Stomach (tissue), 9 donors: Measurements from ENCODE around the gene LFNG. TPM values are rescaled to one million over a fixed set of nuclear protein-coding genes. Genes with fewer than 3 reads are reported as not detected.
A peak's percentile ranks its signal among the peaks of the same experiment; 100 is the strongest.

ENCODE experiments used
- DNase-seq, 2 donors: peaks; one replicate each; pipeline versions ENCODE4 v3.0.0 to v3.0.0-alpha.2; 2013 to 2019
- H3K27ac ChIP-seq, 5 donors: fragments of 200-600 bp in 4 of 5; sonication (generic) in 4 of 5; one replicate each; pipeline ENCODE4 v1.5.1; 2013 to 2019; ENCODE audit warnings: mild to moderate bottlenecking in 1 of 5, moderate library complexity in 1 of 5
- H3K27me3 ChIP-seq, 3 donors: fragments of 200-600 bp; sonication (generic); one replicate each; pipeline ENCODE4 v1.5.1; 2017 to 2019; ENCODE audit warnings: mixed run types in 1 of 3
- H3K36me3 ChIP-seq, 4 donors: fragments of 200-600 bp; sonication (generic); 1 replicate in 3 of 4; 2 replicates in 1 of 4; pipeline ENCODE4 v1.5.1; 2016 to 2019
- H3K4me1 ChIP-seq, 4 donors: fragments of 200-600 bp; sonication (generic); one replicate each; pipeline ENCODE4 v1.5.1; 2016 to 2019
- H3K4me3 ChIP-seq, 4 donors: fragments of 200-600 bp; sonication (generic) in 3 of 4; one replicate each; pipeline ENCODE4 v1.5.1; 2016 to 2019; ENCODE audit warnings: mild to moderate bottlenecking in 1 of 4
- H3K9me3 ChIP-seq, 4 donors: fragments of 200-600 bp; sonication (generic); one replicate each; pipeline ENCODE4 v1.5.1; 2016 to 2019
- EP300 ChIP-seq: sonication (generic); formaldehyde crosslinking; IDR thresholded peaks from one replicate; pipeline ENCODE4 v1.6.1; 2017; ENCODE audit warnings: antibody characterized with exemption
- POLR2A ChIP-seq, 4 donors: fragments of 450-650 bp; IDR thresholded peaks; one replicate each; pipeline ENCODE4 v1.6.1; 2016; ENCODE audit warnings: antibody characterized with exemption in 4 of 4, control low read depth in 2 of 4, mild to moderate bottlenecking in 1 of 4, moderate library complexity in 1 of 4
- POLR2AphosphoS5 ChIP-seq, 3 donors: sonication (generic); formaldehyde crosslinking; IDR thresholded peaks; one replicate each; pipeline ENCODE4 v1.6.1; 2016; ENCODE audit warnings: antibody characterized with exemption in 3 of 3
- WGBS, 5 donors: extraction: QIAGEN DNeasy Blood & Tissue Kit in 3 of 5; methylation state at CpG; one replicate each; pipeline versions ENCODE4 v1.1.5 to v1.1.7; 2013 to 2018; 5-methylcytosine and 5-hydroxymethylcytosine counted together
- intact Hi-C: fragments of 100-400 bp; cut with DNase I; formaldehyde crosslinking; loops from one replicate; pipeline ENCODE4 v1.15.1; 2023; ENCODE audit warnings: low total_unique reads
- polyA plus RNA-seq, 3 donors: library from polyadenylated mRNA; stranded (reverse); fragments of 200-250 nt; gene quantifications; one replicate each; pipeline ENCODE4 v1.2.3, GENCODE V29; 2013
- total RNA-seq, 5 donors: library from RNA; depleted of rRNA; stranded (reverse); fragments of >200 nt; gene quantifications; one replicate each; pipeline versions ENCODE4 v1.1.0 to v1.2.3, GENCODE V29; 2014 to 2016
- TF ChIP-seq, protein P1 (sequence below), 7 experiments: fragments of 450-650 bp in 4 of 7; fragments of 200-600 bp in 3 of 7; sonication (generic) in 3 of 7; IDR thresholded peaks; one replicate each; pipeline ENCODE4 v1.5.1; 2016 to 2019; ENCODE audit warnings: antibody characterized with exemption in 7 of 7, control low read depth in 2 of 7, mild to moderate bottlenecking in 1 of 7
- donor health status: healthy with polysubstance abuse.
- donor health status: Bipolar disorder and iron deficiency.
- donor health status: healthy.

The LFNG gene
- total and polyA plus RNA-seq, 8 donors: 8.0 to 103 (median 17.4) TPM

DNA sequence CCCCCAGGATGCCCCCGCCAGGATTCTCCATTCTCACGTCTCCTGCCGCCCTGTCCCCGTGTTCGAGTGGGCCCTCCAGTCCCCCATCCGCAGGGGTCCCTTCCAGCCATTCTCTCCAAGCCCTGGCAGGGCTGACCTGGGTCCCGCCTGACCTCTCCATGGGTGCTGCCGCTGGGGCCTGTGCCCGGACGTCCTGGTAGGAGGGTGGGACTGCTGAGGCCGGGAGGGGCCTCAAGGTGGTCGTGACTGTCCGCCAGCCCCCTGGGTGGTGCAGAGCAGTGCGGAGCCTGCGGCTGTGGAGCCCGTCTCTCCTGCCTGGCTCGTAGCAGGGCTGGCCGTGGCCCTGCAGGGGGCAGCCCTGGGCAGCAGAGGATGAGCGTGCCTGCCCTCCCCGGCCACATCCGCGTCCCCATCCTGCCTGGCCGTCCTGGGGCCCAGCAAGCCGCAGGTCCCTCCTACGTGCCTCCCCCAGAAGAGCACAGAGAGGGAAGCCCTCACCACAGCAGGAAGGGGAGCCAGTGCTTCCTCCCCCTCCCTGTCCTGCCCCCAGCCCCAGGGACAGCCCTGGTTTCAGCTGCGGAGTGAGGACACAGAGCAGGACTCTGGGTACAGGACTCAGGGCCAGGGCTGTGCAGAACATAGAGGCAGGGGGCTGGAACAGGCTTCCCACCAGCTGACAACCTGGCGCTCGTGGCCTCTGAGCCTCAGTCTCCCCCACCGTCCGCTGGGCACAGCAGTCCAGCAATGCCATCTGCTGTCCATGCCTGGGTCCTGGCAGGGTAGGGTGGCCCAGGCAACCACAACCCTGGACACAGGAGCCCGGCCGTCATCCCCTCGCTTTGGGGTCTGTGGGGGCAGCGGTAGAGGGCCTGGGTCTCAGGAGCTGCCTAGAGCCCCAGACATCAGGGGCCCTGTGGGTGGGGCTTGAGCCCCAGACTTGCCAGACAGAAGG lies 41.9 kb upstream of the LFNG start:
- Histone ChIP-seq H3K27ac (peak overlapping the region; percentile 51 to 69 (median 58)), H3K9me3 (peaks cover 0 to 4% (median 3%) of the 10 kb centered on the region in 4 donors), H3K4me1 (peaks cover 17 to 38% (median 29%) of the 10 kb centered on the region in 4 donors), H3K4me3 (peak overlapping the region in 1 of 4 donors; percentile 6), H3K36me3 (no peaks in the 10 kb centered on the region), H3K27me3 (peaks cover 0 to 72% (median 0%) of the 10 kb centered on the region in 3 donors)
- no peak for TF ChIP-seq EP300
- TF ChIP-seq, protein P1, sequence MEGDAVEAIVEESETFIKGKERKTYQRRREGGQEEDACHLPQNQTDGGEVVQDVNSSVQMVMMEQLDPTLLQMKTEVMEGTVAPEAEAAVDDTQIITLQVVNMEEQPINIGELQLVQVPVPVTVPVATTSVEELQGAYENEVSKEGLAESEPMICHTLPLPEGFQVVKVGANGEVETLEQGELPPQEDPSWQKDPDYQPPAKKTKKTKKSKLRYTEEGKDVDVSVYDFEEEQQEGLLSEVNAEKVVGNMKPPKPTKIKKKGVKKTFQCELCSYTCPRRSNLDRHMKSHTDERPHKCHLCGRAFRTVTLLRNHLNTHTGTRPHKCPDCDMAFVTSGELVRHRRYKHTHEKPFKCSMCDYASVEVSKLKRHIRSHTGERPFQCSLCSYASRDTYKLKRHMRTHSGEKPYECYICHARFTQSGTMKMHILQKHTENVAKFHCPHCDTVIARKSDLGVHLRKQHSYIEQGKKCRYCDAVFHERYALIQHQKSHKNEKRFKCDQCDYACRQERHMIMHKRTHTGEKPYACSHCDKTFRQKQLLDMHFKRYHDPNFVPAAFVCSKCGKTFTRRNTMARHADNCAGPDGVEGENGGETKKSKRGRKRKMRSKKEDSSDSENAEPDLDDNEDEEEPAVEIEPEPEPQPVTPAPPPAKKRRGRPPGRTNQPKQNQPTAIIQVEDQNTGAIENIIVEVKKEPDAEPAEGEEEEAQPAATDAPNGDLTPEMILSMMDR (IDR thresholded peaks at IDR 0.05): peak in 5 of 7 experiments; percentile 60 to 82 (median 64)
- TF ChIP-seq POLR2AphosphoS5 (IDR thresholded peaks at IDR 0.05): peak in 1 of 3 donors; percentile 54
- 5 to 45% (median 20%) methylated on average over 6 to 34 of the region's 34 CpGs for WGBS, 5 donors
- intact Hi-C loops: loop anchor here (10.0 kb wide), 1 partner anchor 207 kb away; the partner anchor contains the start of gene AMZ1
- DNase-seq: peak; percentile 77 to 89

DNA sequence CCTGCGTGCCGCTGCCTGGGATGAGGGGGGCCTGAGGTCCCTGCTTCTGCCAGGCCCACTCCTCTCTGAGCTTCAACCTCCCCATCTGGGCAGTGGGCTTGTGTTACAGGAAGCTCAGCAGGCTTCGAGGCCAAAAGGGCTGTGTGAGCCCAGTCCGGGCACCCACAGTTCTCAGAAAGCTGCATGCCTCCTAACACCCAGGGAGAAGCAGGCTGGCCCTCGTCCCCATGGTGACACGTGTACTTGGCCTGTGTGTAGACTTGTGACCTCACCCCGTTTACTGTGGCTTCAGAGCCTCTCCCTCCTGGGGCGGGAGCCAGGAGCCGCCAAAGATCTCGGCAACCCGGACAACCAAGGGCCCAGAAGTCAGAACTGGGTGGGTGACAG lies 41.2 kb upstream of the LFNG start:
- Histone ChIP-seq H3K27me3 (peaks cover 0 to 76% (median 0%) of the 10 kb centered on the region in 3 donors), H3K4me1 (peaks cover 17 to 38% (median 29%) of the 10 kb centered on the region in 4 donors), H3K9me3 (peaks cover 0 to 10% (median 9%) of the 10 kb centered on the region in 4 donors), H3K27ac (peak overlapping the region; percentile 51 to 69 (median 58)), H3K4me3 (peak overlapping the region in 2 of 4 donors; percentile 1 to 3), H3K36me3 (no peaks in the 10 kb centered on the region)
- intact Hi-C loops: loop anchor here (10.0 kb wide), 1 partner anchor 206 kb away; the partner anchor contains the start of gene AMZ1
- DNase-seq: peak; percentile 88 to 91
- WGBS, 5 donors: 23 to 39% (median 28%) methylated on average over 7 to 11 of the region's 11 CpGs
- TF ChIP-seq EP300 (no peak), POLR2AphosphoS5 (IDR thresholded peaks at IDR 0.05) (peak in 2 of 3 donors; percentile 24 to 30)

DNA sequence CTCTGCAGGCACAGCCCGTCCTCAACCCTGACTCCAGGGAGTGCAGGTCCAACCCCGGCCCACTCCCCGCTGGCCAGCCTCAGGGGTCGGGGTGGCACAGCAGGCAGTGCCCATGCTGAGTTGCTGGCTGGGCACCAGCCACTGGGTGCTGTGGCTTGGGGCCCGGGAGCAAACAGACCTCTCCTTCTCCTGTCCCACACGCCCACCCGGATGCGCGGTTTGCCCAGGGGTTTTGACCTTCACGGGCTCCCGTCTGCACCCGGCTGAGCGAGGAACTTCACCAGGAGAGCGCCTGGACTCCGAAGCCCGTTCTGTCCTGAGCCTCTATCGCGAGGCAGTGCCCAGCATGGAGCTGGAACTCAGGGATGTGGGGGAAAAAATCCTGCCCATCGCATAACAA lies 40.8 kb upstream of the LFNG start:
- H3K4me1 ChIP-seq: peaks cover 17 to 38% (median 29%) of the 10 kb centered on the region in 4 donors
- H3K27ac ChIP-seq: peak overlapping the region; percentile 51 to 69 (median 58)
- intact Hi-C loops: loop anchor here (10.0 kb wide), 1 partner anchor 206 kb away; the partner anchor contains the start of gene AMZ1
- H3K36me3 ChIP-seq: no peaks in the 10 kb centered on the region
- WGBS, 5 donors: 37 to 65% (median 53%) methylated on average over 7 to 19 of the region's 19 CpGs
- TF ChIP-seq POLR2AphosphoS5 (IDR thresholded peaks at IDR 0.05): no peak
- TF ChIP-seq POLR2A (IDR thresholded peaks at IDR 0.05): no peak
- TF ChIP-seq EP300: no peak
- TF ChIP-seq, protein P1 (IDR thresholded peaks at IDR 0.05): no peak
- H3K27me3 ChIP-seq: peaks cover 0 to 78% (median 0%) of the 10 kb centered on the region in 3 donors
- peaks cover 0 to 12% (median 10%) of the 10 kb centered on the region in 4 donors for H3K9me3 ChIP-seq
- peak in 1 of 2 donors; percentile 68 for DNase-seq
- H3K4me3 ChIP-seq: peak overlapping the region in 2 of 4 donors; percentile 1 to 3

DNA sequence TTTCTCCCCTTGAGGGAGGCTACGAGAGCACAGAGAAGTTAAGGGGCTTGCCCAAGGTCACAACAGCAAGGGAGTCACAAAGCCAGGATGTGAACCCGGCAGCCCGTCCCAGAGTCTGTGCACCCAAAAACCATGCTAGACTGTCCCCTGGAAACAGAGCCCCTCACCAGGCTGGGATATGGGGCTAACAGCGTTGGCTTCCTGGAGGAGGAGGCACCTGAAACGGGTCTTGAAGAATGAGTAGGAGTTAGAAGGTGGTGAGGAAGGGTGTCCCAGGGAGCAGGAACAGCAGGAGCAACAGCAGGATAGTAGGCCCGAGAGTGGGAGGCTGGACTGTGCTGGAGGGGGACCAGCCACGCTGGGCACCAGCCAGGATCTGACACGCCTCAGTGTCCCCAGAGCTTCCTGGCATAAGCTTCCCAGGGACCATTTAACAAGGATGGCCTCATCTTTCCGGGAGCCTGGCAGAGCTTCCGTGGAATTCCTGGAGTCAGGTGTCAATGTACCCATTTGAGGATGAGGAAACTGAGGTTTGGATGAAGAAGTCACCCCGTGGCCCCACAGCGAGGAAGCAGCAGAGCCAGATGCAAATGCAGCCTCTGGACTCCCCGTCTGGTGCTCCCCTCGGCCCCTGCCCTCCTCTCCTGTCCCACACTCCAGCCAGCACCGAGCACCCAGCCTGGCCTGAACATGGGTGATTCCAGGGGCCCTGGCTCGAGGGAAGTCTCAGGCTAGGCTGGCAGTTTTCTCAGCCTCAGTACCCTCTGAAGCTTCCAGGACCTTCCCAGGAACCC lies 40.1 kb upstream of the LFNG start:
- no peak for TF ChIP-seq POLR2A (IDR thresholded peaks at IDR 0.05)
- Histone ChIP-seq H3K27ac (peak overlapping the region in 2 of 5 donors; percentile 58 to 60), H3K9me3 (peaks cover 0 to 12% (median 10%) of the 10 kb centered on the region in 4 donors), H3K27me3 (peaks cover 0 to 83% (median 0%) of the 10 kb centered on the region in 3 donors), H3K4me1 (peaks cover 17 to 38% (median 29%) of the 10 kb centered on the region in 4 donors), H3K36me3 (no peaks in the 10 kb centered on the region), H3K4me3 (no peak overlapping the region)
- no peak for DNase-seq
- intact Hi-C loops: loop anchor here (10.0 kb wide), 1 partner anchor 205 kb away; the partner anchor contains the start of gene AMZ1
- 76 to 87% (median 83%) methylated on average over 14 to 16 of the region's 16 CpGs for WGBS, 5 donors
